SK-N-SH treated with all-trans-retinoic acid at 6 μM for 48 hours (cell line): ENCODE measurements around the gene HOXD1.

Experiments used
- ATAC-seq: fragments of 200-7000 bp; cut with Tn5 transposase; 3 replicates; pipeline ENCODE4 v1.9.1; 2020; ENCODE audit warnings: mild to moderate bottlenecking, moderate library complexity
- ARNTL ChIP-seq: fragments of 450-650 bp; formaldehyde crosslinking; IDR thresholded peaks from 2 replicates; pipeline ENCODE4 v1.5.0; 2020; ENCODE audit warnings: low read depth, mild to moderate bottlenecking, moderate library complexity, borderline replicate concordance
- BACH2 ChIP-seq: fragments of 250-450 bp; sonication (Bioruptor Pico); IDR thresholded peaks from 2 replicates; pipeline ENCODE4 v1.9.0; 2021; ENCODE audit warnings: mild to moderate bottlenecking, borderline replicate concordance
- CREB5 ChIP-seq: fragments of 250-450 bp; sonication (Bioruptor Pico); IDR thresholded peaks from 2 replicates; pipeline ENCODE4 v1.5.1; 2020; ENCODE audit warnings: low read depth, mild to moderate bottlenecking, moderate library complexity
- CSDC2 ChIP-seq: fragments of 250-450 bp; sonication (Bioruptor Pico); IDR thresholded peaks from 2 replicates; pipeline ENCODE4 v1.5.0; 2020; ENCODE audit warnings: mild to moderate bottlenecking, moderate library complexity
- CSRNP3 ChIP-seq: fragments of 250-450 bp; sonication (Bioruptor Pico); IDR thresholded peaks from 2 replicates; pipeline ENCODE4 v1.5.1; 2021; ENCODE audit warnings: mild to moderate bottlenecking, moderate library complexity
- ESRRG ChIP-seq: fragments of 250-450 bp; sonication (Bioruptor Pico); IDR thresholded peaks from 2 replicates; pipeline ENCODE4 v1.6.1; 2021; ENCODE audit warnings: mild to moderate bottlenecking
- GLIS3 ChIP-seq: fragments of 250-450 bp; sonication (Bioruptor Pico); IDR thresholded peaks from 2 replicates; pipeline ENCODE4 v1.5.0; 2020; ENCODE audit warnings: mild to moderate bottlenecking, moderate library complexity
- ISL1 ChIP-seq: fragments of 250-450 bp; sonication (Bioruptor Pico); IDR thresholded peaks from 2 replicates; pipeline ENCODE4 v2.1.2; 2022; ENCODE audit warnings: mild to moderate bottlenecking, moderate library complexity
- OSR1 ChIP-seq: fragments of 250-450 bp; sonication (Bioruptor Pico); IDR thresholded peaks from 2 replicates; pipeline ENCODE4 v1.8.0; 2022; ENCODE audit warnings: moderate library complexity, mild to moderate bottlenecking, inconsistent platforms
- PATZ1 ChIP-seq: fragments of 250-450 bp; sonication (Bioruptor Pico); IDR thresholded peaks from 2 replicates; pipeline ENCODE4 v1.8.0; 2020; ENCODE audit warnings: mild to moderate bottlenecking, moderate library complexity, borderline replicate concordance
- POU6F1 ChIP-seq: fragments of 250-450 bp; sonication (Bioruptor Pico); IDR thresholded peaks from 2 replicates; pipeline ENCODE4 v1.8.0; 2021; ENCODE audit warnings: low read depth, mild to moderate bottlenecking, moderate library complexity, borderline replicate concordance
- PPARA ChIP-seq: fragments of 250-450 bp; sonication (Bioruptor Pico); IDR thresholded peaks from 2 replicates; pipeline ENCODE4 v1.5.0; 2020; ENCODE audit warnings: mild to moderate bottlenecking, borderline replicate concordance
- RARB ChIP-seq: fragments of 250-450 bp; sonication (Bioruptor Pico); IDR thresholded peaks from 2 replicates; pipeline ENCODE4 v1.8.0; 2021; ENCODE audit warnings: mild to moderate bottlenecking, moderate library complexity
- SNAI2 ChIP-seq: fragments of 250-450 bp; sonication (Bioruptor Pico); IDR thresholded peaks from 2 replicates; pipeline ENCODE4 v1.5.0; 2020; ENCODE audit warnings: mild to moderate bottlenecking, moderate library complexity
- TCF4 ChIP-seq: fragments of 250-450 bp; sonication (Bioruptor Pico); IDR thresholded peaks from 2 replicates; pipeline ENCODE4 v1.8.0; 2021; ENCODE audit warnings: mild to moderate bottlenecking, moderate library complexity, borderline replicate concordance
- TOX ChIP-seq: fragments of 250-450 bp; sonication (Bioruptor Pico); IDR thresholded peaks from 2 replicates; pipeline ENCODE4 v1.8.0; 2021; ENCODE audit warnings: mild to moderate bottlenecking, moderate library complexity, borderline replicate concordance
- TSHZ2 ChIP-seq: fragments of 250-450 bp; sonication (Bioruptor Pico); IDR thresholded peaks from 2 replicates; pipeline ENCODE4 v1.5.0; 2020; ENCODE audit warnings: mild to moderate bottlenecking, moderate library complexity
- ZC3H10 ChIP-seq: fragments of 250-450 bp; sonication (Bioruptor Pico); IDR thresholded peaks from 2 replicates; pipeline ENCODE4 v1.5.1; 2021; ENCODE audit warnings: mild to moderate bottlenecking, moderate library complexity
- ZFP3 ChIP-seq: fragments of 250-450 bp; sonication (Bioruptor Pico); IDR thresholded peaks from 2 replicates; pipeline ENCODE4 v1.5.0; 2020; ENCODE audit warnings: mild to moderate bottlenecking, moderate library complexity
- ZFP30 ChIP-seq: fragments of 450-650 bp; formaldehyde crosslinking; IDR thresholded peaks from 2 replicates; pipeline ENCODE4 v1.5.0; 2022; ENCODE audit warnings: mild to moderate bottlenecking, moderate library complexity
- ZNF565 ChIP-seq: fragments of 450-650 bp; formaldehyde crosslinking; conservative IDR thresholded peaks from 2 replicates; pipeline ENCODE4 v1.5.0; 2020; ENCODE audit warnings: low read depth, mild to moderate bottlenecking, moderate library complexity
- ZNF70 ChIP-seq: fragments of 450-650 bp; formaldehyde crosslinking; IDR thresholded peaks from 2 replicates; pipeline ENCODE4 v1.5.0; 2020; ENCODE audit warnings: mild to moderate bottlenecking, moderate library complexity
- ZNF8 ChIP-seq: fragments of 450-650 bp; formaldehyde crosslinking; IDR thresholded peaks from 2 replicates; pipeline ENCODE4 v1.5.0; 2020; ENCODE audit warnings: mild to moderate bottlenecking, moderate library complexity

The HOXD1 gene

GRCh38 chr2:176177580-176178037 lies 10.9 kb upstream of the HOXD1 start:
- no peak for ATAC-seq
- TF ChIP-seq TSHZ2 (CRISPR knock-in tag) (no peak), TOX (CRISPR knock-in tag) (no peak), ZC3H10 (no peak), CSRNP3 (CRISPR knock-in tag) (no peak), ESRRG (CRISPR knock-in tag) (no peak), CSDC2 (CRISPR knock-in tag) (no peak), POU6F1 (no peak), CREB5 (CRISPR knock-in tag) (no peak), ZFP3 (no peak), GLIS3 (no peak), BACH2 (CRISPR knock-in tag) (no peak), ZNF70 (CRISPR knock-in tag) (no peak), OSR1 (CRISPR knock-in tag) (no peak), ZFP30 (CRISPR knock-in tag) (no peak), SNAI2 (CRISPR knock-in tag) (no peak)
- TF ChIP-seq, all 23 proteins: peak for 0

GRCh38 chr2:176178038-176178756 lies 10.3 kb upstream of the HOXD1 start:
- TF ChIP-seq BACH2 (CRISPR knock-in tag) (no peak), ZNF70 (CRISPR knock-in tag) (no peak), POU6F1 (no peak), ZFP3 (no peak), TCF4 (CRISPR knock-in tag) (no peak), RARB (CRISPR knock-in tag) (no peak), ISL1 (CRISPR knock-in tag) (no peak), ARNTL (CRISPR knock-in tag) (no peak), ZNF8 (CRISPR knock-in tag) (no peak), ESRRG (CRISPR knock-in tag) (no peak), PPARA (no peak), CREB5 (CRISPR knock-in tag) (no peak), TOX (CRISPR knock-in tag) (no peak), ZFP30 (CRISPR knock-in tag) (no peak), CSRNP3 (CRISPR knock-in tag) (no peak), PATZ1 (CRISPR knock-in tag) (no peak), CSDC2 (CRISPR knock-in tag) (no peak), ZC3H10 (no peak), GLIS3 (no peak), ZNF565 (CRISPR knock-in tag) (no peak)
- ATAC-seq: no peak
